Mesenchymal stem cell (in vitro differentiated cells and primary cell): ENCODE results near the gene EDNRA.

ENCODE experiments used
- DNase-seq: peaks from one replicate; pipeline ENCODE4 v3.0.0-alpha.2; 2013
- H2AFZ ChIP-seq: one replicate; pipeline ENCODE4 v1.6.1; 2013; ENCODE audit warnings: low read depth, mild to moderate bottlenecking, control low read depth, inconsistent platforms, low read length, moderate library complexity
- H2AK5ac ChIP-seq: 2 replicates; pipeline ENCODE4 v1.6.1; 2013; ENCODE audit warnings: low read length, moderate library complexity, mild to moderate bottlenecking, inconsistent platforms; ENCODE audit not compliant: severe bottlenecking
- H2BK120ac ChIP-seq: one replicate; pipeline ENCODE4 v1.6.1; 2013; ENCODE audit warnings: low read depth, mild to moderate bottlenecking, inconsistent platforms, low read length, moderate library complexity
- H2BK12ac ChIP-seq, 2 experiments: one replicate each; pipeline ENCODE4 v1.6.1; 2013; ENCODE audit warnings: inconsistent platforms in 2 of 2, low read length in 2 of 2, mild to moderate bottlenecking in 2 of 2, moderate library complexity in 2 of 2, control low read depth in 1 of 2
- H2BK15ac ChIP-seq: one replicate; pipeline ENCODE4 v1.6.1; 2013; ENCODE audit warnings: mild to moderate bottlenecking, low read depth, inconsistent platforms; ENCODE audit not compliant: poor library complexity, severe bottlenecking
- H2BK5ac ChIP-seq: 2 replicates; pipeline ENCODE4 v1.6.1; 2013; ENCODE audit warnings: low read depth, mild to moderate bottlenecking, low read length, control low read depth, inconsistent platforms; ENCODE audit not compliant: poor library complexity, severe bottlenecking
- H3K14ac ChIP-seq, 2 experiments: one replicate each; pipeline ENCODE4 v1.6.1; 2013; ENCODE audit warnings: inconsistent platforms in 2 of 2, low read length in 2 of 2, control low read depth in 1 of 2, mild to moderate bottlenecking in 1 of 2, moderate library complexity in 1 of 2
- H3K18ac ChIP-seq, 2 experiments: one replicate each; pipeline ENCODE4 v1.6.1; 2013; ENCODE audit warnings: inconsistent platforms in 2 of 2, low read length in 2 of 2, control low read depth in 1 of 2, low read depth in 1 of 2, mild to moderate bottlenecking in 1 of 2
- H3K23ac ChIP-seq, 2 experiments: one replicate each; pipeline ENCODE4 v1.6.1; 2013; ENCODE audit warnings: inconsistent platforms in 2 of 2, low read length in 2 of 2, mild to moderate bottlenecking in 2 of 2, moderate library complexity in 2 of 2, control low read depth in 1 of 2
- H3K27ac ChIP-seq: 2 replicates; pipeline ENCODE4 v1.5.1; 2013; ENCODE audit warnings: mild to moderate bottlenecking, moderate library complexity, low read length, control low read depth, inconsistent platforms; ENCODE audit not compliant: poor library complexity, severe bottlenecking
- H3K27me3 ChIP-seq, 2 experiments: 2 replicates each; pipeline versions ENCODE4 v1.6.1 to v1.7.0; 2013; ENCODE audit warnings: low read length in 2 of 2, mild to moderate bottlenecking in 2 of 2, moderate library complexity in 2 of 2, control low read depth in 1 of 2, inconsistent platforms in 1 of 2; ENCODE audit not compliant: control insufficient read depth in 1 of 2, insufficient read depth in 1 of 2
- H3K36me3 ChIP-seq, 2 experiments: 2 replicates each; pipeline versions ENCODE4 v1.6.1 to v1.7.0; 2013; ENCODE audit warnings: low read length in 2 of 2, control low read depth in 1 of 2, inconsistent platforms in 1 of 2, low read depth in 1 of 2, mild to moderate bottlenecking in 1 of 2; ENCODE audit not compliant: insufficient read depth in 2 of 2, control insufficient read depth in 1 of 2
- H3K4ac ChIP-seq, 2 experiments: one replicate each; pipeline ENCODE4 v1.6.1; 2013; ENCODE audit warnings: inconsistent platforms in 2 of 2, low read length in 2 of 2, mild to moderate bottlenecking in 2 of 2, moderate library complexity in 2 of 2, control low read depth in 1 of 2, low read depth in 1 of 2
- H3K4me1 ChIP-seq: 2 replicates; pipeline ENCODE4 v1.6.1; 2013; ENCODE audit warnings: low read depth, low read length, control low read depth; ENCODE audit not compliant: control insufficient read depth, insufficient read depth
- H3K4me2 ChIP-seq: 2 replicates; pipeline ENCODE4 v1.6.1; 2013; ENCODE audit warnings: low read length, mild to moderate bottlenecking, inconsistent platforms; ENCODE audit not compliant: poor library complexity, severe bottlenecking
- H3K4me3 ChIP-seq, 2 experiments: 2 replicates each; pipeline versions ENCODE4 v1.5.1 to v1.7.0; 2013; ENCODE audit warnings: low read length in 2 of 2, mild to moderate bottlenecking in 2 of 2, control low read depth in 1 of 2, low read depth in 1 of 2; ENCODE audit not compliant: insufficient read depth in 1 of 2
- H3K79me1 ChIP-seq: replicated peaks from 2 replicates; pipeline ENCODE4 v1.6.1; 2013; ENCODE audit warnings: mild to moderate bottlenecking, control low read depth, low read length, inconsistent platforms; ENCODE audit not compliant: poor library complexity, severe bottlenecking
- H3K9ac ChIP-seq: 2 replicates; pipeline ENCODE4 v1.7.0; 2013; ENCODE audit warnings: mild to moderate bottlenecking, low read length, moderate library complexity
- H3K9me3 ChIP-seq: 2 replicates; pipeline ENCODE4 v1.7.0; 2013; ENCODE audit warnings: mild to moderate bottlenecking, low read length; ENCODE audit not compliant: control insufficient read depth
- H4K8ac ChIP-seq: one replicate; pipeline ENCODE4 v1.6.1; 2013; ENCODE audit warnings: inconsistent platforms, mild to moderate bottlenecking, low read length, moderate library complexity
- H4K91ac ChIP-seq: one replicate; pipeline ENCODE4 v1.6.1; 2013; ENCODE audit warnings: mild to moderate bottlenecking, low read length, inconsistent platforms
- WGBS: methylation state at CpG from one replicate; pipeline ENCODE4 v1.1.7; 2013; ENCODE audit warnings: mixed read lengths; 5-methylcytosine and 5-hydroxymethylcytosine counted together

The EDNRA gene

GRCh38 chr4:147547314-147548056 lies 66.6 kb downstream of the EDNRA start:
- H4K8ac ChIP-seq: no peak overlapping the region
- peak; percentile 87 for DNase-seq
- no peaks in the 10 kb centered on the region for H3K79me1 ChIP-seq
- H2BK12ac ChIP-seq: no peak overlapping the region
- H3K4me3 ChIP-seq: no peak overlapping the region
- no peak overlapping the region for H3K4me2 ChIP-seq
- no peak overlapping the region for H2BK15ac ChIP-seq
- 83% methylated on average over 1 of the region's 4 CpGs for WGBS
- no peaks in the 10 kb centered on the region for H3K9me3 ChIP-seq
- no peaks in the 10 kb centered on the region for H3K36me3 ChIP-seq
- no peak overlapping the region for H3K14ac ChIP-seq
- H3K27ac ChIP-seq: peak overlapping the region; percentile 86
- H3K23ac ChIP-seq: no peak overlapping the region
- H2BK5ac ChIP-seq: peak overlapping the region; percentile 82
- H4K91ac ChIP-seq: no peak overlapping the region
- no peaks in the 10 kb centered on the region for H3K27me3 ChIP-seq
- H3K4me1 ChIP-seq: peaks cover 7% of the 10 kb centered on the region
- no peak overlapping the region for H3K4ac ChIP-seq
- no peak overlapping the region for H2BK120ac ChIP-seq
- no peak overlapping the region for H2AFZ ChIP-seq
- H3K18ac ChIP-seq: peak overlapping the region in 1 of 2 experiments; percentile 55
- no peak overlapping the region for H2AK5ac ChIP-seq
- H3K9ac ChIP-seq: peak overlapping the region; percentile 51

GRCh38 chr4:147548256-147548655 lies 67.4 kb downstream of the EDNRA start:
- 100% methylated on average over 1 of the region's 2 CpGs for WGBS
- Histone ChIP-seq H3K4me2 (no peak overlapping the region), H2AFZ (no peak overlapping the region), H2BK120ac (no peak overlapping the region), H4K91ac (no peak overlapping the region), H3K23ac (no peak overlapping the region), H3K27me3 (no peaks in the 10 kb centered on the region), H3K18ac (no peak overlapping the region), H2BK5ac (no peak overlapping the region), H3K9me3 (no peaks in the 10 kb centered on the region), H2AK5ac (peak overlapping the region; percentile 59), H2BK15ac (no peak overlapping the region), H3K36me3 (no peaks in the 10 kb centered on the region), H3K4ac (no peak overlapping the region), H2BK12ac (peak overlapping the region in 1 of 2 experiments; percentile 8), H4K8ac (no peak overlapping the region), H3K9ac (no peak overlapping the region), H3K4me1 (peaks cover 7% of the 10 kb centered on the region), H3K4me3 (no peak overlapping the region), H3K79me1 (no peaks in the 10 kb centered on the region), H3K27ac (no peak overlapping the region), H3K14ac (no peak overlapping the region)
- no peak for DNase-seq

GRCh38 chr4:147550626-147551246 lies 69.8 kb downstream of the EDNRA start:
- Histone ChIP-seq H2AFZ (no peak overlapping the region), H2BK15ac (no peak overlapping the region), H3K27ac (peak overlapping the region; percentile 3), H3K14ac (no peak overlapping the region), H3K9ac (peak overlapping the region; percentile 66), H3K4me1 (peaks cover 7% of the 10 kb centered on the region), H3K23ac (no peak overlapping the region), H4K8ac (peak overlapping the region; percentile 35), H3K36me3 (no peaks in the 10 kb centered on the region), H2AK5ac (no peak overlapping the region), H4K91ac (no peak overlapping the region), H3K18ac (no peak overlapping the region), H3K4ac (no peak overlapping the region), H2BK120ac (no peak overlapping the region), H3K27me3 (no peaks in the 10 kb centered on the region), H2BK5ac (no peak overlapping the region), H2BK12ac (no peak overlapping the region), H3K4me2 (peak overlapping the region; percentile 15), H3K9me3 (no peaks in the 10 kb centered on the region), H3K79me1 (no peaks in the 10 kb centered on the region), H3K4me3 (peak overlapping the region in 1 of 2 experiments; percentile 68)
- peak; percentile 61 for DNase-seq
- 76% methylated on average over 8 of the region's 8 CpGs for WGBS

- Histone ChIP-seq H3K4me2 (no peak overlapping the region), H2AK5ac (no peak overlapping the region), H3K9me3 (peaks cover 5% of the 10 kb centered on the region), H3K23ac (no peak overlapping the region), H4K8ac (no peak overlapping the region), H3K4me1 (no peaks in the 10 kb centered on the region), H3K14ac (no peak overlapping the region), H2BK5ac (no peak overlapping the region), H3K27me3 (no peaks in the 10 kb centered on the region), H3K4ac (no peak overlapping the region), H4K91ac (no peak overlapping the region), H2BK120ac (no peak overlapping the region), H3K18ac (no peak overlapping the region), H3K4me3 (no peak overlapping the region), H2BK12ac (no peak overlapping the region), H2AFZ (no peak overlapping the region), H3K27ac (no peak overlapping the region), H3K36me3 (no peaks in the 10 kb centered on the region), H3K9ac (no peak overlapping the region), H3K79me1 (no peaks in the 10 kb centered on the region), H2BK15ac (no peak overlapping the region)
- peak; percentile 69 for DNase-seq
- WGBS: 63% methylated on average over 1 of the region's 4 CpGs
Observed at GRCh38 chr4:147560625-147561024, 79.7 kb downstream of the EDNRA start.
